Measurements from ENCODE around the gene SKOR1. TPM values are rescaled to one million over a fixed set of nuclear protein-coding genes. Genes with fewer than 3 reads are reported as not detected.

Gene SKOR1
- total and polyA plus RNA-seq, 2 donors (not counting 1 experiment from before 2014, with no cell fraction given), result 0.01 to 0.17 TPM

- Histone ChIP-seq H3K9ac (ENCODE audit: insufficient read depth, low read length) (no peak overlapping the region), H3K4me1 (ENCODE audit: control insufficient read depth, extremely low read depth, insufficient read depth, low read length) (peaks cover 7% of the 10 kb centered on the region), H2AFZ (ENCODE audit: low read length) (no peak overlapping the region), H3K4me2 (ENCODE audit: extremely low read depth, insufficient read depth, low read length) (no peak overlapping the region), H3K9me3 (ENCODE audit: control insufficient read depth, insufficient read depth, low read depth, low read length) (no peaks in the 10 kb centered on the region), H3K36me3 (ENCODE audit: control insufficient read depth, insufficient read depth, low read length) (no peaks in the 10 kb centered on the region), H3K27me3 (ENCODE audit: control insufficient read depth, insufficient read depth, low read length) (peaks cover 68% of the 10 kb centered on the region), H3K79me2 (ENCODE audit: control insufficient read depth, insufficient read depth, low read length) (no peaks in the 10 kb centered on the region), H3K27ac (ENCODE audit: insufficient read depth, low read length) (no peak overlapping the region), H4K20me1 (ENCODE audit: control insufficient read depth, extremely low read depth, insufficient read depth, low read length) (no peaks in the 10 kb centered on the region), H3K4me3 (replicated peaks in 1 of 4; ENCODE audit: control extremely low read depth in 1 of 4, insufficient read depth in 1 of 4, low read depth in 3 of 4, low read length in 4 of 4) (peak overlapping the region in 2 of 4 experiments; percentile 12 to 16)
- DNase-seq (ENCODE audit: low read depth in 2 of 2), result no peak
- TF ChIP-seq, protein P1, sequence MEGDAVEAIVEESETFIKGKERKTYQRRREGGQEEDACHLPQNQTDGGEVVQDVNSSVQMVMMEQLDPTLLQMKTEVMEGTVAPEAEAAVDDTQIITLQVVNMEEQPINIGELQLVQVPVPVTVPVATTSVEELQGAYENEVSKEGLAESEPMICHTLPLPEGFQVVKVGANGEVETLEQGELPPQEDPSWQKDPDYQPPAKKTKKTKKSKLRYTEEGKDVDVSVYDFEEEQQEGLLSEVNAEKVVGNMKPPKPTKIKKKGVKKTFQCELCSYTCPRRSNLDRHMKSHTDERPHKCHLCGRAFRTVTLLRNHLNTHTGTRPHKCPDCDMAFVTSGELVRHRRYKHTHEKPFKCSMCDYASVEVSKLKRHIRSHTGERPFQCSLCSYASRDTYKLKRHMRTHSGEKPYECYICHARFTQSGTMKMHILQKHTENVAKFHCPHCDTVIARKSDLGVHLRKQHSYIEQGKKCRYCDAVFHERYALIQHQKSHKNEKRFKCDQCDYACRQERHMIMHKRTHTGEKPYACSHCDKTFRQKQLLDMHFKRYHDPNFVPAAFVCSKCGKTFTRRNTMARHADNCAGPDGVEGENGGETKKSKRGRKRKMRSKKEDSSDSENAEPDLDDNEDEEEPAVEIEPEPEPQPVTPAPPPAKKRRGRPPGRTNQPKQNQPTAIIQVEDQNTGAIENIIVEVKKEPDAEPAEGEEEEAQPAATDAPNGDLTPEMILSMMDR (conservative IDR thresholded peaks at IDR 0.05 in 1 of 2, IDR thresholded peaks at IDR 0.05 in 1 of 2; ENCODE audit: low read depth in 1 of 2, low read length in 2 of 2), result no peak
- TF ChIP-seq EZH2 (IDR thresholded peaks at IDR 0.05; ENCODE audit: low read length, missing control alignments), result no peak
Measured at GRCh38 chr15:67834581-67835296, 9.4 kb downstream of the SKOR1 start.

- peaks cover 7% of the 10 kb centered on the region for H3K4me1 ChIP-seq (ENCODE audit: control insufficient read depth, extremely low read depth, insufficient read depth, low read length)
- DNase-seq (ENCODE audit: low read depth in 2 of 2), result no peak
- H3K9ac ChIP-seq (ENCODE audit: insufficient read depth, low read length), result no peak overlapping the region
- no peaks in the 10 kb centered on the region for H4K20me1 ChIP-seq (ENCODE audit: control insufficient read depth, extremely low read depth, insufficient read depth, low read length)
- no peaks in the 10 kb centered on the region for H3K36me3 ChIP-seq (ENCODE audit: control insufficient read depth, insufficient read depth, low read length)
- no peak overlapping the region for H3K27ac ChIP-seq (ENCODE audit: insufficient read depth, low read length)
- H3K27me3 ChIP-seq (ENCODE audit: control insufficient read depth, insufficient read depth, low read length), result peaks cover 62% of the 10 kb centered on the region
- H2AFZ ChIP-seq (ENCODE audit: low read length), result no peak overlapping the region
- H3K9me3 ChIP-seq (ENCODE audit: control insufficient read depth, insufficient read depth, low read depth, low read length), result no peaks in the 10 kb centered on the region
- H3K4me3 ChIP-seq (replicated peaks in 1 of 4; ENCODE audit: control extremely low read depth in 1 of 4, insufficient read depth in 1 of 4, low read depth in 3 of 4, low read length in 4 of 4), result peak overlapping the region in 3 of 4 experiments; percentile 23 to 53 (median 50)
- peak overlapping the region; percentile 21 for H3K4me2 ChIP-seq (ENCODE audit: extremely low read depth, insufficient read depth, low read length)
- H3K79me2 ChIP-seq (ENCODE audit: control insufficient read depth, insufficient read depth, low read length), result no peaks in the 10 kb centered on the region
- peak; percentile 98 for TF ChIP-seq EZH2 (IDR thresholded peaks at IDR 0.05; ENCODE audit: low read length, missing control alignments)
- TF ChIP-seq, protein P1 (conservative IDR thresholded peaks at IDR 0.05 in 1 of 2, IDR thresholded peaks at IDR 0.05 in 1 of 2; ENCODE audit: low read depth in 1 of 2, low read length in 2 of 2), result no peak
Measured at GRCh38 chr15:67835297-67836133, 10.2 kb downstream of the SKOR1 start.

- no peak overlapping the region for H2AFZ ChIP-seq (ENCODE audit: low read length)
- H3K4me2 ChIP-seq (ENCODE audit: extremely low read depth, insufficient read depth, low read length), result peak overlapping the region; percentile 21
- peaks cover 56% of the 10 kb centered on the region for H3K27me3 ChIP-seq (ENCODE audit: control insufficient read depth, insufficient read depth, low read length)
- H3K9ac ChIP-seq (ENCODE audit: insufficient read depth, low read length), result no peak overlapping the region
- peaks cover 7% of the 10 kb centered on the region for H3K4me1 ChIP-seq (ENCODE audit: control insufficient read depth, extremely low read depth, insufficient read depth, low read length)
- no peaks in the 10 kb centered on the region for H3K79me2 ChIP-seq (ENCODE audit: control insufficient read depth, insufficient read depth, low read length)
- H4K20me1 ChIP-seq (ENCODE audit: control insufficient read depth, extremely low read depth, insufficient read depth, low read length), result no peaks in the 10 kb centered on the region
- no peaks in the 10 kb centered on the region for H3K36me3 ChIP-seq (ENCODE audit: control insufficient read depth, insufficient read depth, low read length)
- no peak for DNase-seq (ENCODE audit: low read depth in 2 of 2)
- no peak overlapping the region for H3K27ac ChIP-seq (ENCODE audit: insufficient read depth, low read length)
- peak overlapping the region in 3 of 4 experiments; percentile 23 to 53 (median 50) for H3K4me3 ChIP-seq (replicated peaks in 1 of 4; ENCODE audit: control extremely low read depth in 1 of 4, insufficient read depth in 1 of 4, low read depth in 3 of 4, low read length in 4 of 4)
- no peaks in the 10 kb centered on the region for H3K9me3 ChIP-seq (ENCODE audit: control insufficient read depth, insufficient read depth, low read depth, low read length)
- TF ChIP-seq, protein P1 (conservative IDR thresholded peaks at IDR 0.05 in 1 of 2, IDR thresholded peaks at IDR 0.05 in 1 of 2; ENCODE audit: low read depth in 1 of 2, low read length in 2 of 2), result no peak
- TF ChIP-seq EZH2 (IDR thresholded peaks at IDR 0.05; ENCODE audit: low read length, missing control alignments), result no peak
Measured at GRCh38 chr15:67836134-67836455, 10.8 kb downstream of the SKOR1 start.

Measured in fibroblast of lung (primary cell).